WERI-Rb-1 (cell line): ENCODE data around the gene ODF4.
"Not testable (repeated sequence)": the region's sequence is repeated elsewhere in the genome, so short reads cannot be mapped to it uniquely, and the experiment has no call there.

Source experiments
- DNase-seq: peaks from one replicate; pipeline ENCODE4 v3.0.0-alpha.2; 2020
- H3K27ac ChIP-seq: fragments of 250-450 bp; sonication (Bioruptor Pico); 2 replicates; pipeline ENCODE4 v1.5.1; 2020; ENCODE audit warnings: mild to moderate bottlenecking, moderate library complexity
- H3K27me3 ChIP-seq: fragments of 250-450 bp; sonication (Bioruptor Pico); 2 replicates; pipeline ENCODE4 v1.5.1; 2021; ENCODE audit warnings: mild to moderate bottlenecking, low read depth, moderate library complexity; ENCODE audit not compliant: insufficient read depth, severe bottlenecking
- H3K36me3 ChIP-seq: fragments of 250-450 bp; sonication (Bioruptor Pico); 2 replicates; pipeline ENCODE4 v1.5.1; 2020; ENCODE audit warnings: mild to moderate bottlenecking, moderate library complexity
- H3K4me3 ChIP-seq: 2 replicates; pipeline ENCODE4 v1.5.1; 2011; ENCODE audit warnings: low read depth, mild to moderate bottlenecking, control low read depth, low read length
- H3K9me3 ChIP-seq: fragments of 250-450 bp; sonication (Bioruptor Pico); 2 replicates; pipeline ENCODE4 v1.5.1; 2021; ENCODE audit warnings: mild to moderate bottlenecking, moderate library complexity; ENCODE audit not compliant: severe bottlenecking
- TF ChIP-seq, protein P1 (sequence below): IDR thresholded peaks from 2 replicates; pipeline ENCODE4 v1.5.1; 2011; ENCODE audit warnings: low read depth, mild to moderate bottlenecking, control low read depth, inconsistent platforms, low read length

Gene ODF4

DNA sequence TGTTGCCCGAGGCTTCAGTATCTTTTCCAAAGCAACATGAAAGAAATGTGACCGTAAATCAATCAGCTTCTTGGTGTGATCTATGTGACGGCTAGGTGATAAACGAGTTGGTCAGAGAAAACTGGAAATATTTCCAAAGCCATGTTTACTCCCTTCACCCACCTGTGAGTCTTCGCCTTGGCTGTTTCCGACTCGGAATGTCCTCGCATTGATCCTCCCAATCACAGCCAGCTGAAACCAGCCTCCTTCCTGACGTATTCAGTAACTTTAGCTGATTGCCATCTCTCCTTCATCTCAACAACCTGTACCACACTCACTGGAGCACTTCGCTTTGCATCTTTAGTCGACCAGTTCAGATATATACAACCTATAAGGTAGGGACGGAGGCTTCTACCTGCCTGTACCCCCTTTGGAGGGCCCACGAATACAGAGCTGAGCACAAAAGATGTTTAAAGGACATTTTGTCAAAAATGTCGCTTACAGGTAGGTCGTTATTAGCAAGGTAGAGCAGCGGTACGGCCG lies 36.2 kb downstream of the ODF4 start:
- H3K9me3 ChIP-seq = no peaks in the 10 kb centered on the region
- peak overlapping the region; percentile 84 for H3K4me3 ChIP-seq
- no peaks in the 10 kb centered on the region for H3K27me3 ChIP-seq
- peak overlapping the region; percentile 90 for H3K27ac ChIP-seq
- H3K36me3 ChIP-seq = peaks cover 41% of the 10 kb centered on the region
- DNase-seq = no peak
- TF ChIP-seq, protein P1, sequence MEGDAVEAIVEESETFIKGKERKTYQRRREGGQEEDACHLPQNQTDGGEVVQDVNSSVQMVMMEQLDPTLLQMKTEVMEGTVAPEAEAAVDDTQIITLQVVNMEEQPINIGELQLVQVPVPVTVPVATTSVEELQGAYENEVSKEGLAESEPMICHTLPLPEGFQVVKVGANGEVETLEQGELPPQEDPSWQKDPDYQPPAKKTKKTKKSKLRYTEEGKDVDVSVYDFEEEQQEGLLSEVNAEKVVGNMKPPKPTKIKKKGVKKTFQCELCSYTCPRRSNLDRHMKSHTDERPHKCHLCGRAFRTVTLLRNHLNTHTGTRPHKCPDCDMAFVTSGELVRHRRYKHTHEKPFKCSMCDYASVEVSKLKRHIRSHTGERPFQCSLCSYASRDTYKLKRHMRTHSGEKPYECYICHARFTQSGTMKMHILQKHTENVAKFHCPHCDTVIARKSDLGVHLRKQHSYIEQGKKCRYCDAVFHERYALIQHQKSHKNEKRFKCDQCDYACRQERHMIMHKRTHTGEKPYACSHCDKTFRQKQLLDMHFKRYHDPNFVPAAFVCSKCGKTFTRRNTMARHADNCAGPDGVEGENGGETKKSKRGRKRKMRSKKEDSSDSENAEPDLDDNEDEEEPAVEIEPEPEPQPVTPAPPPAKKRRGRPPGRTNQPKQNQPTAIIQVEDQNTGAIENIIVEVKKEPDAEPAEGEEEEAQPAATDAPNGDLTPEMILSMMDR = no peak

DNA sequence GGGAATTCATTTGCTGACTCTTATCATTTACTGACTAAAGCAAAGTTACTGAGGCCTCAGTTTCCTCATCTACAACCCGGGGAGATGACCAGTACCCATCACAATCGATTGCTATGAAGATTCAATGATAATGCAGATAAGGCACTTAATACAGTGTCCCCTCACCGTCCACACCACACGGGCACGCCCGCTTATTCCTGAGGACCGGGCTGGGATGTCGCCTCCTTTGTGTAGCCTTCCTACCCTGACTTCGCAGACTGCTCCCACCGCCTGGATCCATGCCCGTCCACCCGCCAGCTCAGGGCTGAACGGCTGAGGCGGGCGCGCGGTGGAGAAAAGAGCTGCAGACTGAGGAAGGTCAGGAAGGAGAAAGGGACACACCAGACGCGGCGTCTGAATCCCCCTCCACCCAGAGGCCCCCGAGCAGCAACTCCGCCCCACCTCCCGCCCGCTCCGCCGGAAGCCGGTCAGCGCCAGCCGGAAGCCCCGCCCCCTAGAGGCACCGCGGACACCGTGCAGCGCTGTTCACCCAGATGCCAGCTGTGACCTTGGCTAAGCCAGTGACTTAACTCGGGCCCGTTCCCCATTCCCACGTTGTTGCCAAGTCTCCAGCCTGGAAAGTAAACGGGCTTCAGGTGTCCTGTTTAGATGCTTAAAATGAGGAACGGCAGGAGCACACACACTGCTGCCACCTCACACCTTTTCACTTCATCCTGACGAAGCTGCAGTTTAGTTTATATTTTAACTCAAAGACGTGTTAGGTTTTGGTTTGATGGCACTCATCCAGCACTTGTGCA lies 36.8 kb downstream of the ODF4 start, which contains the start of gene KRABD2:
KRABD2 (minus strand) TSS at position 434 of the 797 bp plus-strand sequence.
- DNase-seq = peak; percentile 96
- Histone ChIP-seq H3K36me3 (peaks cover 48% of the 10 kb centered on the region), H3K27me3 (no peaks in the 10 kb centered on the region), H3K27ac (peak within 1 kb of the TSS; percentile 90), H3K9me3 (no peaks in the 10 kb centered on the region), H3K4me3 (peak within 1 kb of the TSS; percentile 84)
- TF ChIP-seq, protein P1 = peak; percentile 79

GRCh38 chr17:8377422-8377821 lies 37.8 kb downstream of the ODF4 start:
- DNase-seq = no peak
- Histone ChIP-seq H3K4me3 (no peak overlapping the region), H3K9me3 (no peaks in the 10 kb centered on the region), H3K27ac (peak overlapping the region; percentile 55), H3K27me3 (no peaks in the 10 kb centered on the region), H3K36me3 (peaks cover 55% of the 10 kb centered on the region)
- TF ChIP-seq, protein P1 = no peak

GRCh38 chr17:8378117-8378516 lies 38.5 kb downstream of the ODF4 start:
- not testable (repeated sequence) for H3K27me3 ChIP-seq, H3K4me3 ChIP-seq
- H3K36me3 ChIP-seq = peaks cover 55% of the 10 kb centered on the region

GRCh38 chr17:8380049-8380448 lies 40.4 kb downstream of the ODF4 start:
- TF ChIP-seq, protein P1 = no peak
- no peaks in the 10 kb centered on the region for H3K9me3 ChIP-seq
- peaks cover 55% of the 10 kb centered on the region for H3K36me3 ChIP-seq
- H3K27ac ChIP-seq = no peak overlapping the region
- no peaks in the 10 kb centered on the region for H3K27me3 ChIP-seq
- no peak for DNase-seq
- H3K4me3 ChIP-seq = no peak overlapping the region

More at GRCh38 chr17:8378117-8378516, 38.5 kb downstream of the ODF4 start:
- not testable (repeated sequence) for DNase-seq, H3K9me3 ChIP-seq, H3K27ac ChIP-seq

- no peak for DNase-seq
- Histone ChIP-seq H3K4me3 (peak overlapping the region; percentile 84), H3K9me3 (no peaks in the 10 kb centered on the region), H3K27ac (peak overlapping the region; percentile 74), H3K27me3 (no peaks in the 10 kb centered on the region), H3K36me3 (peaks cover 49% of the 10 kb centered on the region)
- TF ChIP-seq, protein P1 = no peak
Observed at GRCh38 chr17:8382052-8382879, 42.6 kb downstream of the ODF4 start.
